ENCODE data around the gene MTAP.
"Not testable (repeated sequence)": the region's sequence is repeated elsewhere in the genome, so short reads cannot be mapped to it uniquely, and the experiment has no call there.

The MTAP gene

GRCh38 chr9:21959268-21959667 is 156.8 kb downstream of the MTAP start:
- not testable (repeated sequence) for H3K36me3 Mint-ChIP-seq, H3K4me3 Mint-ChIP-seq, ATAC-seq, H3K27ac Mint-ChIP-seq, H3K9me3 Mint-ChIP-seq, H3K4me1 Mint-ChIP-seq
- peaks cover 42% of the 10 kb centered on the region for H3K27me3 Mint-ChIP-seq

GRCh38 chr9:21961569-21961968 is 159.1 kb downstream of the MTAP start:
- Mint-ChIP-seq H3K4me3 (no peak overlapping the region), H3K27ac (no peak overlapping the region), H3K9me3 (peaks cover 3% of the 10 kb centered on the region), H3K4me1 (peaks cover 17% of the 10 kb centered on the region), H3K27me3 (peaks cover 60% of the 10 kb centered on the region), H3K36me3 (no peaks in the 10 kb centered on the region)
- no peak for ATAC-seq

- ATAC-seq, result peak; percentile 72
- peaks cover 17% of the 10 kb centered on the region for H3K4me1 Mint-ChIP-seq
- peaks cover 10% of the 10 kb centered on the region for H3K36me3 Mint-ChIP-seq
- H3K9me3 Mint-ChIP-seq, result peaks cover 11% of the 10 kb centered on the region
- H3K4me3 Mint-ChIP-seq, result peak overlapping the region; percentile 71
- H3K27me3 Mint-ChIP-seq, result peaks cover 89% of the 10 kb centered on the region
- H3K27ac Mint-ChIP-seq, result peak overlapping the region; percentile 69
These were observed 162.5 kb downstream of the MTAP start for GRCh38 chr9:21964925-21965385.

- H3K27ac Mint-ChIP-seq, result peak overlapping the region; percentile 69
- H3K27me3 Mint-ChIP-seq, result peaks cover 89% of the 10 kb centered on the region
- peak overlapping the region; percentile 71 for H3K4me3 Mint-ChIP-seq
These were observed 163.0 kb downstream of the MTAP start for GRCh38 chr9:21965401-21965951.

DNA sequence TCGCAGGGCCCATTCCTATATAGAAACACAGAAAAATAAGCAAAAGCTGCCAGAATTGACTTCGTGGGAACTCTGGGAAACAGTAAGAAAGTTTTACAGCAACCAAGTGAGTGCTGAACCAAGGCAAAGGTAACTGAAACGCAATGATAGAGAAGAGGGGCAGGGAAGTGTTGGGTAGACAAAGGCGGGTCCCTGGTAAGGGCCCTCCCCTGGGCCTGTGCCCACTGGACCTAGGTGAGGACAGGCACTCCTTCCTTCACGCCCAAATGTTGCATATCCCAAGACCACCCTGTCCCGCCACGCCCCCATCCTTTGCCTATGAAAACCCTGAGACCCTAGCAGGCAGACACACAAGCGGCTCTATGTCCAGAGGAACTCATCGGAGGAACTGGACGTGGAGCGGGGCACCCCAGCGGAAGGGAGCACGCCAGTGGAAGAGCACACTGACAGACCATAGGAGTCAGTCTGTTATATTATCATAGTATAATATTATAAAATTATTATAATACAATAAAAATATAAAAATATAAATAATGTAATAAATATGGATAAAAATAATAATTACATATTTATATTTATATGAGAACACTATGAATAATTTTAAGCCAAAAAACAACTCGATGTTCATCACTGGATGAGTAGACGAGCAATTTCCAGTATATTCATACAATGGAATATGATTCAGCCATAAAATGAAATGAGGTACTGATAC is 163.9 kb downstream of the MTAP start:
- Mint-ChIP-seq H3K4me1 (peaks cover 17% of the 10 kb centered on the region), H3K4me3 (no peak overlapping the region), H3K36me3 (peaks cover 14% of the 10 kb centered on the region), H3K27ac (no peak overlapping the region), H3K27me3 (peaks cover 93% of the 10 kb centered on the region), H3K9me3 (peaks cover 13% of the 10 kb centered on the region)
- no peak for ATAC-seq

More at GRCh38 chr9:21965401-21965951, 163.0 kb downstream of the MTAP start:
- peaks cover 14% of the 10 kb centered on the region for H3K36me3 Mint-ChIP-seq
- ATAC-seq, result peak; percentile 65
- peaks cover 17% of the 10 kb centered on the region for H3K4me1 Mint-ChIP-seq
- peaks cover 13% of the 10 kb centered on the region for H3K9me3 Mint-ChIP-seq

- peaks cover 14% of the 10 kb centered on the region for H3K36me3 Mint-ChIP-seq
- no peak overlapping the region for H3K4me3 Mint-ChIP-seq
- no peak for ATAC-seq
- peaks cover 100% of the 10 kb centered on the region for H3K27me3 Mint-ChIP-seq
- H3K27ac Mint-ChIP-seq, result no peak overlapping the region
- H3K9me3 Mint-ChIP-seq, result peaks cover 13% of the 10 kb centered on the region
- peaks cover 17% of the 10 kb centered on the region for H3K4me1 Mint-ChIP-seq
These were observed 164.7 kb downstream of the MTAP start for GRCh38 chr9:21967169-21967568.

DNA sequence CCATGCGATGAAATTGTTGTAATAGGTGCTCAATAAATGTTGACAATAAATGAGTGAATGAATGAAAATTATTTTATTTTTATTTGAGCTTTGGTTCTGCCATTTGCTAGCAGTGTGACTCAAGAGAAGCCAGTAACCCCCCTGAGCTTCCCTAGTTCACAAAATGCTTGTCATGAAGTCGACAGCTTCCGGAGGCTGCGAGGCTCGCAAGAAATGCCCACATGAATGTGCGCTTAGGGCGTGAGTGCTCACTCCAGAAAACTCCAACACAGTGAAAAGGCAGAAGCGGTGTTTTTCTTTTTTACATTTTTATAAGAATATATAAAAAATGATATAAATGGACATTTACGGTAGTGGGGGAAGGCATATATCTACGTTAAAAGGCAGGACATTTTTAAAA is 165.3 kb downstream of the MTAP start:
- no peak overlapping the region for H3K27ac Mint-ChIP-seq
- H3K27me3 Mint-ChIP-seq, result peaks cover 100% of the 10 kb centered on the region

DNA sequence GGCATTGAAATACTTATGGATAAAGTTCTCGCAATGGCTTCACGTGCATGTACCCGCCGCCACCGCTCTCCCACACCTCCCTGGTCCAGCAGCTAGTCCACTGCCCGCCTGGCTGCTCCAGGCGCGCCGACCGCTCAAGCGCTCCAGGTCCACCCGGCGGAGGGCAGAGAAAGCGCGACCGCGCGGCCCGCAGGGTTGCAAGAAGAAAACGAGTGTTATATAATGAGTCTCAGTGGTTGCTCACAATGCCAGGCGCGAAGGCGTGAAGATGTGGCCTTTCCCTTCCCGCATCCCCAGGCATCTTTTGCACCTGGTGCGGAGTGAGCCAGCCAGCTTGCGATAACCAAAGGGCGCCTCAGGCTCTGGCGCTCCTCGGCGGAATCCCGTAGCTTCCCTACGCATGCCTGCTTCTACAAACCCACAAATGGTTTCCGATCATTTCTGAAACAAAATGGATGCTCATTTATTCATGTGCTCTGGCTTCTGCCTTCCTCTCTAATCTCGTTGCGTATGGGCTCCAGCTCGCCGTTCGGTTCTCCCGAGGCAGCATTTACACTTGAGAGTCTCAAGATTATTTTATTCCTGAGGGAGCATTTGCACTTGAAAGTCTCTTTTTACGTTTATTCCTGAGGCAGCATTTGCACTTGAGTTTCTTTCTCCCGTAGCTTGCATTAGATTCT is 166.0 kb downstream of the MTAP start:
- Mint-ChIP-seq H3K27me3 (peaks cover 100% of the 10 kb centered on the region), H3K4me3 (peak overlapping the region; percentile 55), H3K36me3 (peaks cover 14% of the 10 kb centered on the region), H3K27ac (no peak overlapping the region), H3K4me1 (peaks cover 20% of the 10 kb centered on the region), H3K9me3 (peaks cover 10% of the 10 kb centered on the region)
- no peak for ATAC-seq

More for the DNA sequence above, 165.3 kb downstream of the MTAP start:
- peaks cover 11% of the 10 kb centered on the region for H3K9me3 Mint-ChIP-seq
- peaks cover 14% of the 10 kb centered on the region for H3K36me3 Mint-ChIP-seq
- no peak for ATAC-seq
- H3K4me3 Mint-ChIP-seq, result peak overlapping the region; percentile 47
- H3K4me1 Mint-ChIP-seq, result peaks cover 17% of the 10 kb centered on the region

DNA sequence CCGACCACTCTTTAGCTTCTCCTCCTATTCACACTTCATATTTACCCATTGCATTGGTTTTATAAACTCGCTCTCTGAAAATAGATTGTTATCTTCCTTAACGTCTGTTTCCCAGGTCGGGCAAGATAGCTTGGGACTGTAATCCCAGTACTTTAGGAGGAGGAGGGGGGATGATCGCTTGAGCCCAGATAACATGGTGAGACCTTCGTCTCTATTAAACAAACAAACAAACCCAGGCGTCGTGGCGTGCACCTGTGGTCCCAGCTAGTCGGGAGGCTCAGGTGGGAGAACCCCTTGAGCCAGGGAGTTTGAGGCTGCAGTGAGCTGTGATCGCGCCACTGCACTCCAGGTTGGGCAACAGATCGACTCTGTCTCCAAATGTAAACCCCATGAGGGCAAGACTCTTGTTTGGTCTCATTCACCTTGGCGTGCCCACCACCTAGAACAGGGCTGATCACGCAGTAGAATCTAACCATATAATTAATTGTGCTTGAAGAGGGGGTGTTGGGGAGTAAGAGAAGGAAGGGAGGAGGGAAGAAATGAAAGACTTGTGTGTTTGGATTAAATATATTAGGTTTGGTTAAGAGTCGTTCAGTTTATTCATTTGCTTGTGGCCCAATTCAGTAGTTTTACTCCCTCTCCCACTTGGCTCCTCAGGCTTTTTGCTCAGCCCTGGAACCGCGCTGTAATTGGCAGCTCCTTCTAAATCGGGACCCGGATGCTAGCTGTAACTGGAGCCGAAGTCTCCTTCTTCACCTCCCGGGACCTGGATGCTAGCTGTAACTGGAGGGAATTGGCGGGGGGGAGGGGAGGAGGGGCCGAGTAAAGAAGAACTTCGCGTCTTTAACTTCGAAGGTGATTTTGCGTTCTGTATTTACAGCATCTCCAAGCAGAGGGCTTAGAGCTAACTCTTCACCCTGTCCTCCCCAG is 166.8 kb downstream of the MTAP start:
- no peak overlapping the region for H3K27ac Mint-ChIP-seq
- H3K9me3 Mint-ChIP-seq, result peaks cover 10% of the 10 kb centered on the region
- H3K4me3 Mint-ChIP-seq, result peak overlapping the region; percentile 55
- H3K4me1 Mint-ChIP-seq, result peaks cover 28% of the 10 kb centered on the region
- H3K36me3 Mint-ChIP-seq, result peaks cover 14% of the 10 kb centered on the region
- peaks cover 100% of the 10 kb centered on the region for H3K27me3 Mint-ChIP-seq
- ATAC-seq, result no peak

GRCh38 chr9:21969951-21970799 is 167.7 kb downstream of the MTAP start:
- H3K4me1 Mint-ChIP-seq, result peaks cover 30% of the 10 kb centered on the region

GRCh38 chr9:21970800-21971640 is 168.6 kb downstream of the MTAP start:
- no peak overlapping the region for H3K27ac Mint-ChIP-seq
- ATAC-seq, result no peak
- H3K4me1 Mint-ChIP-seq, result peaks cover 30% of the 10 kb centered on the region
- peaks cover 14% of the 10 kb centered on the region for H3K36me3 Mint-ChIP-seq
- peaks cover 100% of the 10 kb centered on the region for H3K27me3 Mint-ChIP-seq
- H3K4me3 Mint-ChIP-seq, result no peak overlapping the region
- H3K9me3 Mint-ChIP-seq, result peaks cover 10% of the 10 kb centered on the region

More at GRCh38 chr9:21969951-21970799, 167.7 kb downstream of the MTAP start:
- Mint-ChIP-seq H3K36me3 (peaks cover 14% of the 10 kb centered on the region), H3K9me3 (peaks cover 10% of the 10 kb centered on the region), H3K27ac (no peak overlapping the region), H3K4me3 (no peak overlapping the region), H3K27me3 (peaks cover 100% of the 10 kb centered on the region)
- ATAC-seq, result no peak

GRCh38 chr9:21972361-21972760 is 169.9 kb downstream of the MTAP start:
- H3K27me3 Mint-ChIP-seq, result peaks cover 100% of the 10 kb centered on the region
- peaks cover 14% of the 10 kb centered on the region for H3K36me3 Mint-ChIP-seq
- ATAC-seq, result no peak
- H3K4me3 Mint-ChIP-seq, result no peak overlapping the region
- H3K27ac Mint-ChIP-seq, result no peak overlapping the region
- peaks cover 10% of the 10 kb centered on the region for H3K9me3 Mint-ChIP-seq
- peaks cover 28% of the 10 kb centered on the region for H3K4me1 Mint-ChIP-seq

DNA sequence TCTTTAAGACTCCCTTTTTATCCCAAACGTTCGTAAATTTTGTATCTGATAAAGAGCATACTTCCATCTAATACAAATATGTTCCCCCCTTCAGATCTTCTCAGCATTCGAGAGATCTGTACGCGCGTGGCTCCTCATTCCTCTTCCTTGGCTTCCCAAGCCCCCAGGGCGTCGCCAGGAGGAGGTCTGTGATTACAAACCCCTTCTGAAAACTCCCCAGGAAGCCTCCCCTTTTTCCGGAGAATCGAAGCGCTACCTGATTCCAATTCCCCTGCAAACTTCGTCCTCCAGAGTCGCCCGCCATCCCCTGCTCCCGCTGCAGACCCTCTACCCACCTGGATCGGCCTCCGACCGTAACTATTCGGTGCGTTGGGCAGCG is 171.9 kb downstream of the MTAP start:
- Mint-ChIP-seq H3K27me3 (peaks cover 95% of the 10 kb centered on the region), H3K4me3 (peak overlapping the region; percentile 79), H3K4me1 (peaks cover 28% of the 10 kb centered on the region), H3K9me3 (peaks cover 2% of the 10 kb centered on the region), H3K36me3 (peaks cover 7% of the 10 kb centered on the region), H3K27ac (peak overlapping the region; percentile 54)
- ATAC-seq, result no peak

All from stimulated activated memory B cell treated with anti-CD40 and anti-IgM and Interleukin-4, amounts not matched to agents 10 μg/mL and 1 μg/mL and 100 μg/mL, for 72 hours (primary cell).